Activated naive CD4-positive, alpha-beta T cell (primary cell): ENCODE results near the gene DLG5.

Experiments
- DNase-seq, 4 experiments: peaks; one replicate each; lab custom pipeline; 2025; lab: John Stamatoyannopoulos, UW

The DLG5 gene

GRCh38 chr10:77841711-77842375, 84.7 kb downstream of the DLG5 start:
- DNase-seq: no peak

GRCh38 chr10:77840636-77841035, 85.9 kb downstream of the DLG5 start:
- DNase-seq: no peak

GRCh38 chr10:77837925-77838595, 88.5 kb downstream of the DLG5 start:
- DNase-seq: no peak

- DNase-seq: peak in 1 of 4 experiments; percentile 26
Observed at GRCh38 chr10:77837248-77837924, 89.2 kb downstream of the DLG5 start.

GRCh38 chr10:77836299-77836820, 90.2 kb downstream of the DLG5 start:
- DNase-seq: peak in 1 of 4 experiments; percentile 43

- no peak for DNase-seq
Observed at GRCh38 chr10:77835669-77836086, 90.9 kb downstream of the DLG5 start.

- DNase-seq: no peak
Observed at GRCh38 chr10:77834943-77835668, 91.4 kb downstream of the DLG5 start.

- DNase-seq: no peak
Observed at GRCh38 chr10:77834540-77834939, 92.0 kb downstream of the DLG5 start.

GRCh38 chr10:77833792-77834191, 92.8 kb downstream of the DLG5 start:
- DNase-seq: no peak

- no peak for DNase-seq
Observed at GRCh38 chr10:77833225-77833624, 93.3 kb downstream of the DLG5 start.

GRCh38 chr10:77832238-77832637, 94.3 kb downstream of the DLG5 start:
- DNase-seq: no peak

GRCh38 chr10:77829356-77829755, 97.2 kb downstream of the DLG5 start:
- no peak for DNase-seq

GRCh38 chr10:77828377-77828776, 98.2 kb downstream of the DLG5 start:
- DNase-seq: no peak

GRCh38 chr10:77827366-77827765, 99.2 kb downstream of the DLG5 start:
- no peak for DNase-seq

- no peak for DNase-seq
Observed at GRCh38 chr10:77825965-77826364, 100.6 kb downstream of the DLG5 start.

GRCh38 chr10:77824908-77825307, 101.6 kb downstream of the DLG5 start:
- DNase-seq: no peak

- no peak for DNase-seq
Observed at GRCh38 chr10:77823811-77824542, 102.6 kb downstream of the DLG5 start.

GRCh38 chr10:77821551-77821950, 105.0 kb downstream of the DLG5 start:
- DNase-seq: no peak

- no peak for DNase-seq
Observed at GRCh38 chr10:77821036-77821435, 105.5 kb downstream of the DLG5 start.

GRCh38 chr10:77820349-77820748, 106.2 kb downstream of the DLG5 start:
- no peak for DNase-seq
